Activated naive CD4-positive, alpha-beta T cell treated with anti-CD3 and anti-CD28 coated beads, Interleukin-2, amount 50 U/mL, for 72 hours (primary cell): ENCODE measurements around the gene NQO2. TPM values are rescaled to one million over a fixed set of nuclear protein-coding genes. Genes with fewer than 3 reads are reported as not detected.
"Not testable (repeated sequence)": the region's sequence is repeated elsewhere in the genome, so short reads cannot be mapped to it uniquely, and the experiment has no call there.

Experiments
- ATAC-seq, 2 donors: fragments of 150-1000 bp; cut with Tn5 transposase; 2 replicates each; pipeline ENCODE4 v1.10.0; 2021; ENCODE audit warnings: mild to moderate bottlenecking in 2 of 2, moderate library complexity in 2 of 2
- DNase-seq, 2 donors: peaks; one replicate each; pipeline ENCODE4 v3.0.0; 2021 to 2022; ENCODE audit warnings: low spot score in 2 of 2
- H3K27ac Mint-ChIP-seq, 2 donors: one replicate each; pipeline ENCODE4 v1.8.0; 2022; ENCODE audit warnings: mild to moderate bottlenecking in 2 of 2, mixed read lengths in 2 of 2
- H3K36me3 Mint-ChIP-seq, 2 donors: one replicate each; pipeline ENCODE4 v1.8.0; 2022; ENCODE audit warnings: mixed read lengths in 2 of 2
- H3K9me3 Mint-ChIP-seq, 2 donors: one replicate each; pipeline ENCODE4 v1.8.0; 2022; ENCODE audit warnings: mixed read lengths in 2 of 2
- total RNA-seq, 2 donors: library from RNA; stranded (reverse); gene quantifications; one replicate each; pipeline ENCODE4 v1.2.3, GENCODE V29; 2022

Gene NQO2
- total RNA-seq, 2 donors from 2014 or later: 33.4 to 37.5 TPM

GRCh38 chr6:3035397-3035796 is 35.7 kb downstream of the NQO2 start:
- Mint-ChIP-seq H3K9me3 (peaks cover 0 to 3% of the 10 kb centered on the region in 2 donors), H3K36me3 (no peaks in the 10 kb centered on the region), H3K27ac (no peak overlapping the region)
- ATAC-seq (no peak), DNase-seq (no peak)

- H3K36me3 Mint-ChIP-seq: no peaks in the 10 kb centered on the region
- peaks cover 0 to 3% of the 10 kb centered on the region in 2 donors for H3K9me3 Mint-ChIP-seq
- ATAC-seq: no peak
- DNase-seq: no peak
- no peak overlapping the region for H3K27ac Mint-ChIP-seq
Measured at GRCh38 chr6:3036861-3037637, 37.4 kb downstream of the NQO2 start.

GRCh38 chr6:3037638-3038365 is 38.1 kb downstream of the NQO2 start:
- Mint-ChIP-seq H3K9me3 (peaks cover 0 to 3% of the 10 kb centered on the region in 2 donors), H3K36me3 (no peaks in the 10 kb centered on the region), H3K27ac (no peak overlapping the region)
- DNase-seq (no peak), ATAC-seq (no peak)

GRCh38 chr6:3039384-3039783 is 39.7 kb downstream of the NQO2 start:
- ATAC-seq (no peak), DNase-seq (no peak)
- peaks cover 0 to 3% of the 10 kb centered on the region in 2 donors for H3K9me3 Mint-ChIP-seq
- no peak overlapping the region for H3K27ac Mint-ChIP-seq
- H3K36me3 Mint-ChIP-seq: no peaks in the 10 kb centered on the region

GRCh38 chr6:3041147-3041546 is 41.5 kb downstream of the NQO2 start:
- ATAC-seq (no peak), DNase-seq (no peak)
- H3K27ac Mint-ChIP-seq: no peak overlapping the region
- H3K9me3 Mint-ChIP-seq: no peaks in the 10 kb centered on the region
- no peaks in the 10 kb centered on the region for H3K36me3 Mint-ChIP-seq

- ATAC-seq (no peak), DNase-seq (no peak)
- Mint-ChIP-seq H3K27ac (no peak overlapping the region), H3K9me3 (no peaks in the 10 kb centered on the region), H3K36me3 (no peaks in the 10 kb centered on the region)
Measured at GRCh38 chr6:3041606-3042005, 41.9 kb downstream of the NQO2 start.

- no peak for DNase-seq
- H3K9me3 Mint-ChIP-seq: no peaks in the 10 kb centered on the region
- H3K27ac Mint-ChIP-seq: no peak overlapping the region
- H3K36me3 Mint-ChIP-seq: no peaks in the 10 kb centered on the region
- no peak for ATAC-seq
Measured at GRCh38 chr6:3045369-3045768, 45.7 kb downstream of the NQO2 start.

- ATAC-seq (no peak), DNase-seq (no peak)
- no peaks in the 10 kb centered on the region for H3K36me3 Mint-ChIP-seq
- no peaks in the 10 kb centered on the region for H3K9me3 Mint-ChIP-seq
- H3K27ac Mint-ChIP-seq: no peak overlapping the region
Measured at GRCh38 chr6:3045777-3046176, 46.1 kb downstream of the NQO2 start.

GRCh38 chr6:3046295-3046694 is 46.6 kb downstream of the NQO2 start:
- Mint-ChIP-seq H3K27ac (no peak overlapping the region), H3K36me3 (no peaks in the 10 kb centered on the region), H3K9me3 (no peaks in the 10 kb centered on the region)
- ATAC-seq (no peak), DNase-seq (no peak)

GRCh38 chr6:3048009-3048408 is 48.3 kb downstream of the NQO2 start:
- not testable (repeated sequence) for DNase-seq, H3K36me3 Mint-ChIP-seq, H3K27ac Mint-ChIP-seq, H3K9me3 Mint-ChIP-seq, ATAC-seq

GRCh38 chr6:3052481-3053230 is 53.0 kb downstream of the NQO2 start:
- no peak for ATAC-seq
- no peaks in the 10 kb centered on the region for H3K36me3 Mint-ChIP-seq
- H3K27ac Mint-ChIP-seq: no peak overlapping the region
- no peak for DNase-seq
- no peaks in the 10 kb centered on the region for H3K9me3 Mint-ChIP-seq

- no peaks in the 10 kb centered on the region for H3K9me3 Mint-ChIP-seq
- no peak for DNase-seq
- H3K36me3 Mint-ChIP-seq: no peaks in the 10 kb centered on the region
- peak overlapping the region in 1 of 2 donors; percentile 84 for H3K27ac Mint-ChIP-seq
- no peak for ATAC-seq
Measured at GRCh38 chr6:3053231-3053508, 53.5 kb downstream of the NQO2 start.

- not testable (repeated sequence) for DNase-seq
- ATAC-seq: peak in 1 of 2 donors; percentile 1
Measured at GRCh38 chr6:3054229-3055157, 54.8 kb downstream of the NQO2 start.

GRCh38 chr6:3055158-3055499 is 55.4 kb downstream of the NQO2 start:
- not testable (repeated sequence) for H3K36me3 Mint-ChIP-seq, DNase-seq, H3K9me3 Mint-ChIP-seq, ATAC-seq, H3K27ac Mint-ChIP-seq

More at GRCh38 chr6:3054229-3055157, 54.8 kb downstream of the NQO2 start:
- H3K9me3 Mint-ChIP-seq, H3K36me3 Mint-ChIP-seq: not testable (repeated sequence)
- H3K27ac Mint-ChIP-seq: peak overlapping the region in 1 of 2 donors; percentile 84

- no peak for DNase-seq
- H3K36me3 Mint-ChIP-seq: no peaks in the 10 kb centered on the region
- no peaks in the 10 kb centered on the region for H3K9me3 Mint-ChIP-seq
- H3K27ac Mint-ChIP-seq: no peak overlapping the region
- ATAC-seq: no peak
Measured at GRCh38 chr6:3057063-3057770, 57.5 kb downstream of the NQO2 start.

GRCh38 chr6:3058957-3059356 is 59.3 kb downstream of the NQO2 start:
- ATAC-seq: no peak
- Mint-ChIP-seq H3K27ac (peak overlapping the region in 1 of 2 donors; percentile 10), H3K9me3 (no peaks in the 10 kb centered on the region), H3K36me3 (peaks cover 0 to under 1% of the 10 kb centered on the region in 2 donors)
- no peak for DNase-seq
